PFSK-1 (cell line): ENCODE measurements around the gene EPHA3.

Source experiments
- FOXP2 ChIP-seq: optimal IDR thresholded peaks from 2 replicates; pipeline ENCODE3; 2011; ENCODE audit warnings: borderline replicate concordance, control low read depth, inconsistent platforms; ENCODE audit not compliant: insufficient read depth; ENCODE audit errors: extremely low read length, extremely low read depth
- POLR2AphosphoS5 ChIP-seq: IDR thresholded peaks from 2 replicates; pipeline ENCODE4 v1.6.1; 2012; ENCODE audit warnings: low read depth, mild to moderate bottlenecking, control low read depth, low read length, moderate library complexity
- SIN3A ChIP-seq: IDR thresholded peaks from 2 replicates; pipeline ENCODE4 v1.6.1; 2012; ENCODE audit warnings: mild to moderate bottlenecking, low read length, moderate library complexity, borderline replicate concordance; ENCODE audit not compliant: insufficient read depth
- TAF1 ChIP-seq: IDR thresholded peaks from 2 replicates; pipeline ENCODE4 v1.6.1; 2012; ENCODE audit warnings: low read length, control low read depth, borderline replicate concordance; ENCODE audit not compliant: insufficient read depth
- TF ChIP-seq, protein P1 (sequence below), 2 experiments: IDR thresholded peaks; 2 replicates each; pipeline versions ENCODE4 v1.6.1 to v1.8.0; 2011 to 2012; ENCODE audit warnings: low read depth in 2 of 2, low read length in 2 of 2, control low read depth in 1 of 2, inconsistent platforms in 1 of 2, mild to moderate bottlenecking in 1 of 2, moderate library complexity in 1 of 2; ENCODE audit not compliant: insufficient read depth in 1 of 2

DNA sequence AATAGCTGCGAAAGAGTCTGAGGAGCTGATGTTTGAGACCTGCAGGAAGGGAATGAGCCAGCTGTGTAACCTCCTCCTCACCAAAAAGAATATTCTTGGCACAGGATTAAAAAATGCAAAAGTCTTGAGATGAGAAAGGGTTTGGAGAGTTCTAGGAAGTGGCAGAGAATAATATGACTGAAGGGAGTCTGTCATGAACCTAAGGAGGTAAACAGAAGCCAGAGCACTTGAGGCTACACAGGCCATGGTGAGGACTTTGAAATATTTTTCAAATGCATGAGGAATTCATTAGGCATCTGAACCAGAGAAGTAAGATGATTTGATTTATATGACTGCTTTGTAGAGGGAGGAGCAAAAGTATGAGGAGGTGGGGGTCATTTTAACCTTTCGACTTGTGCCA lies 347.8 kb downstream of the EPHA3 start:
- TF ChIP-seq TAF1 (no peak), POLR2AphosphoS5 (no peak), FOXP2 (no peak), SIN3A (no peak)
- TF ChIP-seq, protein P1, sequence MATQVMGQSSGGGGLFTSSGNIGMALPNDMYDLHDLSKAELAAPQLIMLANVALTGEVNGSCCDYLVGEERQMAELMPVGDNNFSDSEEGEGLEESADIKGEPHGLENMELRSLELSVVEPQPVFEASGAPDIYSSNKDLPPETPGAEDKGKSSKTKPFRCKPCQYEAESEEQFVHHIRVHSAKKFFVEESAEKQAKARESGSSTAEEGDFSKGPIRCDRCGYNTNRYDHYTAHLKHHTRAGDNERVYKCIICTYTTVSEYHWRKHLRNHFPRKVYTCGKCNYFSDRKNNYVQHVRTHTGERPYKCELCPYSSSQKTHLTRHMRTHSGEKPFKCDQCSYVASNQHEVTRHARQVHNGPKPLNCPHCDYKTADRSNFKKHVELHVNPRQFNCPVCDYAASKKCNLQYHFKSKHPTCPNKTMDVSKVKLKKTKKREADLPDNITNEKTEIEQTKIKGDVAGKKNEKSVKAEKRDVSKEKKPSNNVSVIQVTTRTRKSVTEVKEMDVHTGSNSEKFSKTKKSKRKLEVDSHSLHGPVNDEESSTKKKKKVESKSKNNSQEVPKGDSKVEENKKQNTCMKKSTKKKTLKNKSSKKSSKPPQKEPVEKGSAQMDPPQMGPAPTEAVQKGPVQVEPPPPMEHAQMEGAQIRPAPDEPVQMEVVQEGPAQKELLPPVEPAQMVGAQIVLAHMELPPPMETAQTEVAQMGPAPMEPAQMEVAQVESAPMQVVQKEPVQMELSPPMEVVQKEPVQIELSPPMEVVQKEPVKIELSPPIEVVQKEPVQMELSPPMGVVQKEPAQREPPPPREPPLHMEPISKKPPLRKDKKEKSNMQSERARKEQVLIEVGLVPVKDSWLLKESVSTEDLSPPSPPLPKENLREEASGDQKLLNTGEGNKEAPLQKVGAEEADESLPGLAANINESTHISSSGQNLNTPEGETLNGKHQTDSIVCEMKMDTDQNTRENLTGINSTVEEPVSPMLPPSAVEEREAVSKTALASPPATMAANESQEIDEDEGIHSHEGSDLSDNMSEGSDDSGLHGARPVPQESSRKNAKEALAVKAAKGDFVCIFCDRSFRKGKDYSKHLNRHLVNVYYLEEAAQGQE (IDR thresholded peaks at IDR 0.05; ENCODE audit: insufficient read depth in 1 of 2, low read depth in 2 of 2, low read length in 2 of 2) = no peak
